Measurements from ENCODE around the gene HDAC10.
"Not testable (repeated sequence)": the region's sequence is repeated elsewhere in the genome, so short reads cannot be mapped to it uniquely, and the experiment has no call there.

HDAC10 gene

GRCh38 chr22:50215297-50216054, 35.6 kb downstream of the HDAC10 start:
- FAIRE-seq, result no peak

- FAIRE-seq, result no peak
These were observed 37.8 kb downstream of the HDAC10 start for GRCh38 chr22:50213263-50213662.

GRCh38 chr22:50211147-50211546, 39.9 kb downstream of the HDAC10 start:
- FAIRE-seq, result no peak

- no peak for FAIRE-seq
These were observed 40.5 kb downstream of the HDAC10 start for GRCh38 chr22:50210378-50211139.

- no peak for FAIRE-seq
These were observed 41.2 kb downstream of the HDAC10 start for GRCh38 chr22:50209893-50210292.

GRCh38 chr22:50208939-50209892, 41.8 kb downstream of the HDAC10 start:
- FAIRE-seq, result no peak

- no peak for FAIRE-seq
These were observed 42.6 kb downstream of the HDAC10 start for GRCh38 chr22:50208430-50208938.

GRCh38 chr22:50207383-50208140, 43.5 kb downstream of the HDAC10 start:
- no peak for FAIRE-seq

- no peak for FAIRE-seq
These were observed 44.5 kb downstream of the HDAC10 start for GRCh38 chr22:50206599-50206998.

- no peak for FAIRE-seq
These were observed 45.1 kb downstream of the HDAC10 start for GRCh38 chr22:50205781-50206569.

- FAIRE-seq, result not testable (repeated sequence)
These were observed 46.1 kb downstream of the HDAC10 start for GRCh38 chr22:50204998-50205397.

- FAIRE-seq, result no peak
These were observed 46.5 kb downstream of the HDAC10 start for GRCh38 chr22:50204571-50204970.

- no peak for FAIRE-seq
These were observed 47.8 kb downstream of the HDAC10 start for GRCh38 chr22:50203288-50203687.

GRCh38 chr22:50202130-50202666, 48.9 kb downstream of the HDAC10 start:
- no peak for FAIRE-seq

- no peak for FAIRE-seq
These were observed 49.6 kb downstream of the HDAC10 start for GRCh38 chr22:50201191-50202129.

GRCh38 chr22:50200461-50201190, 50.4 kb downstream of the HDAC10 start, which contains the start of gene SELENOO:
Gene SELENOO, plus strand, starts transcription at chr22:50201011. Its CDS starts 26 bp downstream, at chr22:50201037.
- no peak for FAIRE-seq

GRCh38 chr22:50199829-50200460, 51.1 kb downstream of the HDAC10 start:
- FAIRE-seq, result no peak

- no peak for FAIRE-seq
These were observed 51.8 kb downstream of the HDAC10 start for GRCh38 chr22:50199251-50199721.

All from islet of Langerhans (tissue), 1 donor.